Astrocyte of the hippocampus (primary cell): ENCODE results near the gene PRB4.
"Not testable (repeated sequence)": the region's sequence is repeated elsewhere in the genome, so short reads cannot be mapped to it uniquely, and the experiment has no call there.

Source experiments
- DNase-seq: peaks from one replicate; pipeline ENCODE4 v3.0.0; 2011; ENCODE audit warnings: low read depth, low spot score

The PRB4 gene

GRCh38 chr12:11310336-11310735, at the start of gene PRB4:
Gene PRB4, minus strand, starts transcription at chr12:11310436. Its CDS starts 38 bp downstream, at chr12:11310398.
- no peak for DNase-seq

GRCh38 chr12:11351736-11352135, 41.5 kb upstream of the PRB4 start:
- not testable (repeated sequence) for DNase-seq

GRCh38 chr12:11348439-11348838, 38.2 kb upstream of the PRB4 start:
- no peak for DNase-seq

GRCh38 chr12:11347810-11348209, 37.6 kb upstream of the PRB4 start:
- DNase-seq, result no peak

- no peak for DNase-seq
Measured at GRCh38 chr12:11344500-11344899, 34.3 kb upstream of the PRB4 start.

- no peak for DNase-seq
Measured at GRCh38 chr12:11324426-11324825, 14.2 kb upstream of the PRB4 start.

- DNase-seq, result peak; percentile 33
Measured at GRCh38 chr12:11321980-11322379, 11.7 kb upstream of the PRB4 start.

GRCh38 chr12:11307143-11307542, 3.1 kb downstream of the PRB4 start:
- DNase-seq, result no peak

GRCh38 chr12:11273449-11273848, 36.8 kb downstream of the PRB4 start:
- no peak for DNase-seq

GRCh38 chr12:11269607-11270006, 40.6 kb downstream of the PRB4 start, which contains the start of gene PRB3:
Gene PRB3, minus strand, starts transcription at chr12:11269707. Its CDS starts 38 bp downstream, at chr12:11269669.
- no peak for DNase-seq

GRCh38 chr12:11264501-11264900, 45.7 kb downstream of the PRB4 start:
- DNase-seq, result no peak
